Erythroblast (primary cell): ENCODE data around the gene SLC30A10.

Experiments used
- GATA1 ChIP-seq: IDR thresholded peaks from 2 replicates; pipeline ENCODE4 v1.6.1; 2011; ENCODE audit warnings: low read depth, mild to moderate bottlenecking, control low read depth, low read length, moderate library complexity
- POLR2A ChIP-seq: IDR thresholded peaks from 2 replicates; pipeline ENCODE4 v1.6.1; 2011; ENCODE audit warnings: mild to moderate bottlenecking, low read length

- TF ChIP-seq POLR2A (no peak), GATA1 (no peak)
These were observed 15.2 kb downstream of the SLC30A10 start for GRCh38 chr1:219913005-219913770.
